ENCODE data around the gene QSER1.
"Not testable (repeated sequence)": the region's sequence is repeated elsewhere in the genome, so short reads cannot be mapped to it uniquely, and the experiment has no call there.

QSER1 gene

DNA sequence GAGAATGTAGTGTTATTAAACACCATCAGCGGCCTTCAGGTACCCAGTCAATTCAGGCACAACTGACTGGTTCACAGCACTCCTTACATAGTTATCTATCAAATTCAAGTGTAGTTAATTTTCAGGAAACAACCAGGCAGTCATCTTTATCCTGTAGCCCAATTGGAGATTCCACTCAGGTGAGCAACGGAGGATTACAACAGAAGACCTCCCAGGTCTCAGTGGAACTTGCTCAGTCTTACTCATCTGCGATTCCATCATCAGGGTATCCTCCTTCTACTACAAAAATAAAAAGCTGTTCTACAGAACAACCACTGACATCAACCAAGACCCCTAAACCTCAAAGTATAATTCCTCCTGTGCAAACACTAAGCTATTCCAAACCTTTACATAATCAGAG is 39.6 kb downstream of the QSER1 start:
- DNase-seq (ENCODE audit: low read depth in 1 of 2, low spot score in 1 of 2), result no peak

DNA sequence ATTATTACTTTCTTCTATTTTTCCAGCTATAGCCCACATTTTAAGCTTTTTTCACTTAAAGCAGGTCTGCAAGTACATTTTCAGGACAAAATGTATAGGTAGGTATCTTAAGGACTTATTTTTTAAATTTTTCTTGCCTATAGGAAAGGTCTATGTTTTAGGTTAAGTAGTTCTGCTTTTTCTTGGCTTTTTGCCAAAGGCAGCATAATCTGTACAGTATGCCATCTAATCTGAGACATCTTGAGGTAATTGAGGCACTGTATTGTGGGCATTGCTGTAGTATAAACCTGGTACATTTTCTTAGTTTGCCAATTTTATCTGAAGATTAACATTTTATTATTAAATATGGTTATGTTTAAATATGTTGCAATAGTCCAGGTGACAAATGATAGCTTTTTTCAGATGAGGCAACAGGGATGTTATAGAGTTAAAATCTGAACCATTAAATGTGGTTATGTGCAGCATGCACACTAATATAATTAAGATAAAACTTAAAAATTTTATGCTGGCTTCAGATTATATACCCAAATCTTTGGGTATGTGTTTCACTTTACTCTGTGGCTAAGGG is 42.9 kb downstream of the QSER1 start:
- DNase-seq (ENCODE audit: low read depth in 1 of 2, low spot score in 1 of 2), result no peak

DNA sequence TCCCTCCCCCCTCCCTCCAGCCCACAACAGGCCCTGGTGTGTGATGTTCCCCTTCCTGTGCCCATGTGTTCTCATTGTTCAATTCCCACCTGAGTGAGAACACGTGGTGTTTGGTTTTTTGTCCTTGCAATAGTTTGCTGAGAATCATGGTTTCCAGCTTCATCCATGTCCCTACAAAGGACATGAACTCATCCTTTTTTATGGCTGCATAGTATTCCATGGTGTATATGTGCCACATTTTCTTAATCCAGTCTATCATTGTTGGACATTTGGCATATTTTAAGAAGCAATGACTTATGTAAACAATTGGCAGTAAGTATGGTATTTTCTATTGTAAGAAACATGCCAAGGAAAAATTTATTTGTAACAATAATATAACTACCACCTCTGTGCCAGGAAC is 43.6 kb downstream of the QSER1 start:
- DNase-seq (ENCODE audit: low read depth in 1 of 2, low spot score in 1 of 2), result not testable (repeated sequence)

DNA sequence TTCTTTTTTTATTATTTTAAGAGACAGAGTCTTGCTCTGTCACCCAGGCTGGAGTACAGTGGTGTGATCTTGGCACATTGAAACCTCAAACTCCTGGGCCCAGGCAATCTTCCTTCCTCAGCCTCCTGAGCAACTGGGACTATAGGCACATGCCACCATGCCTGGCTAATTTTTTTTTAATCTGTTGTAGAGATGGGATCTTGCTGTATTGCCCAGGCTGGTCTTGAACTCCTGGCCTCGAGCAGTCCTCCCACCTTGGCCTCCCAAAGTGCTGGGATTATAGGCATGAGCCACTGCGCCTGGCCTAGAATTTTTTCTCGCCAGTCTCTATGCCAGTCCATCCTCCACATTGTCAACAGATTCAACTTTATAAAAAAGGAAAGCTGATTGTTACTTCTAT is 44.7 kb downstream of the QSER1 start:
- not testable (repeated sequence) for DNase-seq (ENCODE audit: low read depth in 1 of 2, low spot score in 1 of 2)

DNA sequence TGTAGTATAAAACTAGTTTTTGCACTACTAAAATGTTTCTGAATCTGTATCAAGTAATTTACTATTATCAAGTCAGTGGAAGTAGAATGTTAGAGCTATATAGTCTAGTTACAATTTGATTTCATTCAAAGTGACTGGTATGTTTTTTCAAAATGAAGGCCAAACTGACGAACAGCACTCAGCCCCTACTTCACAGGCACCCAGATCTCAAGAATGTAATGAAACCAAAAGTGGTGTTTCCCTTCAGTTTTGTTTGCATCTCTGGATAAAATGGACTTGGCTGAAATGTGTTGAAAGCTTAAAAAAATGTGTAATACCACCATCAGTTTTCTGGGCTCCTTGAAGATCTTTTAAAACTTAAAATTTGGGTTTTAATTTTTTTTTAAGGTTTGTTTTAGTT is 46.4 kb downstream of the QSER1 start:
- DNase-seq (ENCODE audit: low read depth in 1 of 2, low spot score in 1 of 2), result no peak

DNA sequence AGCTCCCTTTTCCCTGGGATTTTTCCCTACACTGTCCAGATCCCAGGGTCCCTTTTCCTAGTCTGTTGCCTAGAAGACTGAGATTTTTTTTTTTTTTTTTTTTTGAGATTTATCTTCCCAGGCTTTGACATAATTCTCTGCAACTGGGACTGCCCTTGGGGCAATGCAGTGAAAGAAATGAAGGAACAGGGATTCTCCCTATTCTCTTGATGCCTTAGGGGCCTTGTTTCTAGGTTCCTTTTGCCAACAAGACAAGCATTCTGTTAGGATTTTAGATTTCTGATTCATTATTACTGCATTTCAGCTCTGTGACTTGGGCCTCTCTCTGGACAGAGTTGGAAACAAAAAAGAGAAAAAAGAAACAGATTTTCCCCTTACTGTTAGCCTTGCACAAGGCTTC is 47.3 kb downstream of the QSER1 start:
- no peak for DNase-seq (ENCODE audit: low read depth in 1 of 2, low spot score in 1 of 2)

DNA sequence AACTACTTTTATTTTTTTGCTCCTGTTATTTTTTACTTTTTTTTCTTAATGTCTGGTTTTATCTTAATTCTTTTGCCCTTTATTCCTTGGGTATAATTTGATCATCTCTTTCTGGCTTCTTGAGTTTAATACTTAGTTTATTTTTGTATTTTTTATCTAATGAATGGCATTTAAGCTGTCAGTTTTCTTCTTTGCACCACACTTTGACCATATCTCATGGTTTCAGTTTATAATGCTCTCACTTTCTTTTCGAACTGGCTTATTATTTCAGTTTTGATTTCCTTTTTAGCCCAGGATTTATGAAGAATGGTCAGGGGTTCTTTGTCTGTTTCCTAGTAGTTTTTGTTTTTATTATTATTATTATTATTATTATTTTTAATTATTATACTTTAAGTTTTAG is 48.3 kb downstream of the QSER1 start:
- DNase-seq (ENCODE audit: low read depth in 1 of 2, low spot score in 1 of 2), result no peak

DNA sequence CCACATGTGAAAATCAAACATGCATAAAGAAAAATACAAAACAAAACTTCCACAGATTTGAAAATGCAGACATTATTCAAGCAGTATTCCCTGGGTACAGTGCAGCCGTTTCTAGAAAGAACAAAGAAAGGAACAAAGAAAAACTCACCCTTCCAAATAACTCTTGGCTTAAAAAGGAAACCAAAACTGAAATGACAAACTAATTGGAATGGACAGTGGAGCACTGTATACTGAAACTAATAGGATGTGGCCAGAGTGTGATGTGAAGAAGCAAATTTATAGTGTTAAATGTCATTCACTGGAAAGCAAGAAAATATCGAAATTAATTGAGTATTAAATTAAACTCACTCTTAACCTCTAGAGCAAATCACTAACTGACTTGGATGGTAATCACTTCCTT is 55.4 kb downstream of the QSER1 start:
- no peak for DNase-seq (ENCODE audit: low read depth in 1 of 2, low spot score in 1 of 2)

DNA sequence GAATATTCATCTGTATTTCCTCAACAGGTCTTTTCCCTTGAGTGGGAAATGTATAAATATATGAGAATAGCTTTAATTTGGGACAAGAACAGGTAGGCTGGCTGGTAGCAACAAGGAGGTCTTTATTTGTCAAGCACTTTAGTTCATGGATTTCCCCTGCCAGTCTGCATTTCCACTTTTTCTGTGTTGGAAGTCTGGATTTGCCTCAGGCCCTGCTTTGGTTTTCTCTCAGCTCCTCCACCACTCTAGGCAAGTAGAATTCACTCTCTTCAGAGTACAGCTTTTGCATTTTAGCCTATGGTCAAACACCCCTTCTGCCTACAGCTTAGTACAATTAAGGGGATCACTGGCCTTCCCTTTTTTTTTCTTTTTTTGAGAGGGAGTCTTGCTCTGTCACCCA is 57.1 kb downstream of the QSER1 start:
- DNase-seq (ENCODE audit: low read depth in 1 of 2, low spot score in 1 of 2), result no peak

DNA sequence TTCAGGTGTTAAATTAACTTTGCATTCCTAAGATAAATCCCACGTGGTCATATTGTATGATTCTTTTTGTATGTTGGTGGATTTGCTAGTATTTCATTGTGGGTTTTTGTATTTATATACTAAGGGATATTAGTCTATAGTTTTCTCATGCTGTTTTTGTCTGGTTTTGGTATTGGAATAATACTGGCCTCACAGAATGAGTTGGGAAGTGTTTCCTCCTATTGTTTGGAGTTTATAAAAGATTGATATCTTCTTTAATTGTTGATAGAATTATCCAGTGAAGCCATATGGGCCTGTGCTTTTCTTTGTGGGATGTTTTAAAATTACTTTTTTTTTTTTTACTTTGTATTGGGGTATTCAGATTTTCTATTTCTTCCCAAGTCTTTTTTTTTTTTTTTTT is 59.8 kb downstream of the QSER1 start:
- DNase-seq (ENCODE audit: low read depth in 1 of 2, low spot score in 1 of 2), result no peak

DNA sequence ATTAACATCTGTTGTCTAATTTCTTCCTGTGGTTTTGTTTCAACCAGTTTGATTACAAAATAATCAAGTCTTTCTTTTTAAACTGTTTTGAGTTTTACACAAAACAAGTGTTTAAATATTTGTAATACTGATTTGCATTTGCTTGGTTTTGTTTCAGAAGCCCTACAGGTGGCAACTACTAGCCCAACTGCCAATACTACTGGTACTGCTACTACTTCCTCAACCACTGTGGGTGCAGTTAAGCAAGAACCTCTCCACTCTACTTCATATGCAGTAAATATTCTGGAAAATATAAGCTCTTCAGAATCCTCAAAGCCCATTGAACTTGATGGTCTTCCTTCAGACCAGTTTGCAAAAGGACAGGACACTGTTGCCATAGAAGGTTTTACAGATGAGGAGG is 61.1 kb downstream of the QSER1 start:
- no peak for DNase-seq (ENCODE audit: low read depth in 1 of 2, low spot score in 1 of 2)

DNA sequence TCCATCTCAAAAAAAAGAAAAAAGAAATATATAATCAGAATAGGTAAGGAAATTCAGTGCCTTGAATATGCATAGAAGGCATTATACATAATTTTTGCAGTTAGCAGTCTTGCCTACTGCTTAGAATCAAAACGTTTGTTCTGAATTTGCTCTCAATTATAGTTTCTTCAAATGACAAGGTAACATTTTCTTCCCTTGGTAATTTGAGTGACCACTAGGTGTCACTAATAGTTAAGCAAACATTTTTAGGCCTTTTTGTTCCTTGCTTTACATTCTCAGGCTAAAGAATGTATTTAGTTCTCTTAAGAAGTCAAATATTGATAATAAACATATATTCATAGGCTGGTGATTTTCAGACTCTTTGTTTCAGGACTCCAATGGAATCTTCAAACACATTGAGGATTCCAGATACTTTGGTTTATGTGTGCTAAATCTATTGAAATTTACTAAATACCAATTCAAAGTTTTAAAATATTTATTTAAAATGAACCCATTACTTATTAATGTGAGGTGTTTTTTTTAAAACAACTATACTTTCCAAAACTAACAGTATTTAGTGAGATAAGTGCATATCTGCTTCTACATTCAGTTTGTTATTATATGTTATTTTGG is 68.0 kb downstream of the QSER1 start:
- no peak for DNase-seq (ENCODE audit: low read depth in 1 of 2, low spot score in 1 of 2)

DNA sequence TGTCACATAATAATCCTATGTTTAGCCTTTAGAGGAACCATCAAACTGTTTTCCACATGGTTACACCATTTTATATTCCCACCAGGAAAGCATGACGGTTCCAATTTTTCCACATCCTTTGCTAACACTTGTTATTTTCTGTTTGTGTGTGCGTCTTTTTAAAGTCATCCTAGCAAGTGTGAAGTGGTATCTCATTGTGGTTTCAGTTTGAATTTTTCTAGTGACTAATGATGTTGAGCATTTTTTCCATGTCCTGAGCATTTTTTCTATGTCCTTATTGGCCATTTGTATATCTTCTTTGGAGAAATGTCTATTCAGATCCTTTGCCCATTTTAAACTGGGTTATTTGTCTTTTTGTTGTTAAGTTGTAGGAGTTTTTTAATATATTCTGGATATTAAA is 69.4 kb downstream of the QSER1 start:
- DNase-seq (ENCODE audit: low read depth in 1 of 2, low spot score in 1 of 2), result no peak

DNA sequence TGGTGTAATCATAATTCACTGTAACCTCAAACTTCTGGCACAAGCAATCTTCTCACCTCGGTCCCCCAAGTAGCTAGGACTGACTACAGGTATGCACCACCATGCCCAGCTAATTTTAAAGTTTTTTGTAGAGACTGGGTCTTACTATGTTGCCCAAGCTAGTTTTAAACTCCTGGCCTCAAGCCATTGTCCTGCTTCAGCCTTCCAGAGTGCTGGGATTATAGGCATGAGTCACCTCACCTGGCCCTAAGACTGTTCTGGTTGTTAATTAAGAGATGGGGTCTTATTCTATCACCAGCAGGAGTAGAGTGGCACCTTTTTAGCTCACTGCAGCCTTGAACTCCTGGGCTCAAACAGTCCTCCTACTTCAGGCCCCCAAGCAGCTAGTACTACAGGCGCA is 71.1 kb downstream of the QSER1 start:
- no peak for DNase-seq (ENCODE audit: low read depth in 1 of 2, low spot score in 1 of 2)

DNA sequence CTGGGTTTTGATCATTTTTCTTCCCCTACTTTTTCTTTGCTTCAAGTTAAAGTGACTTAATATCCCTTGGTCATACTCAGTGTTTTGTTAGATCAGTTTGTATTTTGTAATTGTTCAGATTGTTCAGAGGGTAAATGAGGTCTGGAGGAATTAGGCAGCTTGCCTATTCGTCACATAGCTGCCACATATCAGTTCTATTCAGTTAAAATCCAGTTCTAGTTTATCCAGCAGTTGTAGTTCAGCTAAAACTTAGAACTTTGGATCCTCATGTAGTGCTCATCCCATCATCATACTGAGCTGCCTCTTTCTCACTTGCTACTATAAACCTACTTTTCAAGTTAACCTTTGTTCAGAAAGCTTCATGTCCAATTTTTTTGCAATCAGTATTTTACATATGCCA is 75.9 kb downstream of the QSER1 start:
- DNase-seq (ENCODE audit: low read depth in 1 of 2, low spot score in 1 of 2), result no peak

DNA sequence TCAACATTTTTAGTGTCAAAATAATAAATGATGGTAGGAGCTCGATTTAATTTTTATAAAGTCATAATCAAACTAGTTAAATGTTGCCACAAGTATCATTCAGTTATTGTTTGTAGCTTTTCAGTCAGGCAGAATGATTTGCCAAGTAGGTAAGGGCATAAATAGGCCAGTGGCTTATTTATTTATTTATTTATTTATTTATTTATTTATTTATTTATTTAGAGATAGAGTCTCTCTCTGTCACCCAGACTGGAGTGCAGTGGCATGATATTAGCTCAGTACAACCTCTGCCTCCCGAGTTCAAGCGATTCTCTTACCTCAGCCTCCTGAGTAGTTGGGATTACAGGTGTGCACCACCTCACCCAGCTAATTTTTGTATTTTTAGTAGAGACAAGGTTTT is 79.6 kb downstream of the QSER1 start:
- DNase-seq (ENCODE audit: low read depth in 1 of 2, low spot score in 1 of 2), result not testable (repeated sequence)

DNA sequence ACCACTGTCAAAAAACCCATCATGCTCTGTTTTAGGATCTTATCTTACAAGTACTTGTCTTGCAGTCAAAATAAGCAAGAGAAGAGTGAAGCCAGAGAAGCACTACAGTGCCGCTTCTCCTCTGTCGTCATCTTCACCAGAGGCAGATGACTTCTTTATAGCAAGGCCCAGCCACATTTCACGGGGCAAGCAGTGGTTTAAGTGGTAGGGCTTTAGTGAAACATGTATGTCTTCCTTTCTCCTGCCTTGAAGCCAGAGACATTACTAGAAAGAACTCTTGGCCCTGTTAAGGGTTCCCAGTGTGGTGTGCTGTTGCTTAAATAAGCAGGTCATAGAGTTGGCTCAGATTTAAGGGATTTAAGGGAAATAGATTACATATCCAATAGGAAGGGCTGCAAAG is 80.2 kb downstream of the QSER1 start:
- DNase-seq (ENCODE audit: low read depth in 1 of 2, low spot score in 1 of 2), result no peak

DNA sequence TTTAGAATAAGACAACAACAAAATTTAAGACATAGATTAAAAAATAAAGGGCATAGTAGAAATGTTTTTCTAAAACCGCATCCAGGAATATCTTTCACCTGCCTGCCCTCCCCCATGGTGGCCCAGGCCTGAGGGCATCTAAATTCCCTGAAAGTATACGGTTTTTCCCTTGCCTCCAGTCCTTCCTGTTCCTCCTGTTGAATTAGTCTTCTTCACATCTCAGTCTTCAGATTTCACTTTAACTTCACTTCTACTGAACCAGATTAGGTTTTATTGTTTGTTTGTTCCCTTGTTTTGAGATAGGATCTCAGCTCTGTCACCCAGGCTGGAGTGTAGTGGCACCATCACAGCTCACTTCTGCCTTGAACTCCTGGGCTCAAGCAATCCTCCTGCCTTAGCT is 90.0 kb downstream of the QSER1 start:
- DNase-seq (ENCODE audit: low read depth in 1 of 2, low spot score in 1 of 2), result no peak

DNA sequence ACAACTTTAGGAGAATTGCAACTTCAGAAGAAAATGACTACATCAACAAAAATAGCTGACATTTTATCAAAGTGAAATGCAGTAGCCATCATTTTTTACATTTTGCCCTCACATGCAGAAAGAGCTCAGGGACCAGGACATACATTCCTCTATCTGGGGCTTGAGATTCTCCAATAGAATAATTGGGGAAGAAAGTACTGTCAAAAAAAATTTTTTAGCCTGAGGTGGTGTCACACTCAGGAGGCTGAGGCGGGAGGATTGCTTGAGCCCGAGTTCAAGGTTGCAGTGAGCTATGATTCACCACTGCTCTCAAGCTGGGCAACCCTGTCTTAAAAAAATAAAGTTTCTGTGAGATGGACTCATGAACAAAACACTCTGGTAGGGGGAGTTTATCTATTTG is 90.9 kb downstream of the QSER1 start:
- no peak for DNase-seq (ENCODE audit: low read depth in 1 of 2, low spot score in 1 of 2)

DNA sequence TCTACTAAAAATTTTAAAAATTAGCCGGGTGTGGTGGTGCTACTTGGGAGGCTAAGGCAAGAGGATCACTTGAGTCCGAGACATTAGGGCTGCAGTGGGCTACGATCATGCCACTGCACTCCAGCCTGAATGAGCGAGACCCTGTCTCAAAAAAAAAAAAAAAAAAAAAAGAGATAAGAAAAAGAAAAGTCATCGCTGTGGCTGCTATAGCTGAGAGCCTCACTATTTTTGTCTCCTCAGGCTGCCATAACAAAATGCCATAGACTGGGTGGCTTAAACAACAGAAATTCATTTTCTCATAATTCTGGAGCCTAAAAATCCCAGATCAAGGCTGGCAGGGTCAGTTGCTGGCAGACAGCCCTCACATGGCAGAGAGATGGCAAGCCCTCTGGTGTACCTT is 93.0 kb downstream of the QSER1 start:
- DNase-seq (ENCODE audit: low read depth in 1 of 2, low spot score in 1 of 2), result no peak

DNA sequence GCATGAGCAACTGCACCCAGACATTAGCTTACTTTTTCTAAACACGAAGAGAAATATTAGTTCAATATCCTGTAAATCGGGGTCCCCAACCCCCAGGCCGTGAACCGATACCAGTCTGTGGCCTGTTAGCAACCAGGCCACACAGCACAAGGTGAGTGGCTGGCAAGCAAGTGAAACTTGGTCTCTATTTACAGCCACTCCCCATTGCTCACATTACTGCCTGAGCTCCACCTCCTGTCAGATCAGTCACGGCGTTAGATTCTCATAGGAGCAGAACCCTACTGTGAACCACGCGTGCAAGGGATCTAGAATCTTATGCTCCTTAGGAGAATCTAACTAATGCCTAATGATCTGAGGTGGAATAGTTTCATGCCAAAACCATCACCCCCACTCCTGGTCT is 95.2 kb downstream of the QSER1 start:
- DNase-seq (ENCODE audit: low read depth in 1 of 2, low spot score in 1 of 2), result no peak

DNA sequence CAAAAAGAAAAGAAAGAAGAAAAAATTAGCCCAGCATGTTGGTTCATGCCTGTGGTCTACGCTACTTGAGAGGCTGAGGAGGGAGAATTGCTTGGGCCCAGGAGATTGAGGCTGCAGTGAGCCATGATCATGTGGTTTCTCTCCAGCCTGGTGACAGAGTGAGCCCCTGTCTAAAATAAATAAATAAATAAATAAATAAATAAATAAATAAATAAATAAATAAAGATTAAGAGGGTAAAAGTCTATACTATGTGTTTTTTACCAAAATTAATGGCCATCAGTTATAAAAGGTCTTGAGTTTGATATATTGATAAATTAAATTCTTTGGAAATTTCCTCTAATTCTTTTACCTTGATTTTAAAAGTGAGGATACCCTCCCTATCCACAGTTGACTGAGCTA is 97.9 kb downstream of the QSER1 start:
- no peak for DNase-seq (ENCODE audit: low read depth in 1 of 2, low spot score in 1 of 2)

DNA sequence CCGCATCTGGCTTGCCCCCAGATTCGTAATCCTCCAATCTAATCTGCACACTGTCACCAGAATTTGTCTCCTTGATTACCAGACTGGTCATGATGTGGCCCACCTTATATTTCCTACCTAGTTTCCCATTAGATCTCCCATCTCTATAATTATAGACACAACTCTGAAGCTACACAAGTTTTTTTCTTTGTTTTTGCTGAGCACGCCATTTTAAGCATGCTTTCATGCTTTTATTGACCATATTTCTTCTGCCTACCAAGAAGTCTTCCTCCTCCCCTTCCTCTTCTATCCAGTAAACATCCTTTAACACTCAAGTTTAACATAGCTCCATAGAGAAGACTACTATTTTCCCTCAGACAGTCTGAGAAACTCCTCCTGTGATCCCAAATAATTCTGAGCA is 98.8 kb downstream of the QSER1 start:
- DNase-seq (ENCODE audit: low read depth in 1 of 2, low spot score in 1 of 2), result no peak

DNA sequence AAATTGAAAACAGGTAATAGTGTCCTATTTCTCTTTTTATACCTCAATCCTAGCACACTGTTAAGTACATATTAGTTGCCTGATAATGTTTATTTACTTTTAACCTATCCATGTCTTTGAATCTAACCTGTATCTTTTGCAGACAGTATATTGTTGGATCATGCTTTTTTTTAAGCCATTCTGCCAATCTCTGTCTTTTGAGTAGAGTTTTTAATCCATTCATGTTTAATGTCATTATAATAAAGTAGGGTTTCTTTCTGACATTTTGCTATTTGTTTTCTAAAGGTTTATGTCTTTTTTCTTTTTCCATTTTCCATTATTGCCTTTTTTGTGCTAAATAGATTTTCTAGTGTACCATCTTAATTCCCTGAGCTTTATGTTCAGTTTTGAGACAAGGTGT is 99.3 kb downstream of the QSER1 start:
- DNase-seq (ENCODE audit: low read depth in 1 of 2, low spot score in 1 of 2), result no peak

Measured in stimulated activated CD4-positive, alpha-beta T cell treated with anti-CD3 and anti-CD28 coated beads, Interleukin-15, amount 100 ng/mL, for 1 hour (primary cell).